ENCODE data around the gene SYNE1. TPM values are rescaled to one million over a fixed set of nuclear protein-coding genes. Genes with fewer than 3 reads are reported as not detected.

The SYNE1 gene
- total and polyA plus RNA-seq, 4 donors = 10.2 to 105 (median 24.5) TPM

GRCh38 chr6:152575161-152575560 lies 62.0 kb downstream of the SYNE1 start:
- peaks cover 0 to 6% (median 0%) of the 10 kb centered on the region in 4 donors for H3K4me1 ChIP-seq (ENCODE audit: control insufficient read depth in 4 of 4, insufficient read depth in 4 of 4, low read length in 3 of 4)
- no peaks in the 10 kb centered on the region for H3K27me3 ChIP-seq (ENCODE audit: control insufficient read depth in 4 of 4, insufficient read depth in 4 of 4, low read length in 3 of 4)
- H3K36me3 ChIP-seq (ENCODE audit: control insufficient read depth in 4 of 4, insufficient read depth in 3 of 4, low read depth in 1 of 4, low read length in 3 of 4) = no peaks in the 10 kb centered on the region
- no peak for TF ChIP-seq EGR1 (IDR thresholded peaks at IDR 0.05; ENCODE audit: low read depth in 2 of 2)
- no peak for TF ChIP-seq YY1 (IDR thresholded peaks at IDR 0.05)
- no peak for TF ChIP-seq TAF1 (conservative IDR thresholded peaks at IDR 0.05)
- no peak for TF ChIP-seq FOXA2 (IDR thresholded peaks at IDR 0.05)
- TF ChIP-seq FOXA1 (IDR thresholded peaks at IDR 0.05) = no peak
- TF ChIP-seq MAX (IDR thresholded peaks at IDR 0.05) = no peak
- TF ChIP-seq RAD21 (IDR thresholded peaks at IDR 0.05) = no peak
- H3K4me3 ChIP-seq (ENCODE audit: low read depth in 1 of 3, low read length in 3 of 3) = no peak overlapping the region
- no peak overlapping the region for H3K27ac ChIP-seq (ENCODE audit: low read depth in 1 of 2, low read length in 2 of 2)
- no peaks in the 10 kb centered on the region for H3K9me3 ChIP-seq (ENCODE audit: control insufficient read depth in 4 of 4, low read length in 3 of 4)
- H3K9ac ChIP-seq (ENCODE audit: low read depth in 1 of 2, low read length in 2 of 2) = no peak overlapping the region
- DNase-seq (ENCODE audit: low spot score) = no peak
- WGBS = 66% methylated on average over 2 of the region's 2 CpGs

- no peak for DNase-seq (ENCODE audit: low spot score)
- no peak overlapping the region for H3K9ac ChIP-seq (ENCODE audit: low read depth in 1 of 2, low read length in 2 of 2)
- no peaks in the 10 kb centered on the region for H3K27me3 ChIP-seq (ENCODE audit: control insufficient read depth in 4 of 4, insufficient read depth in 4 of 4, low read length in 3 of 4)
- TF ChIP-seq YY1 (IDR thresholded peaks at IDR 0.05) = no peak
- no peak for TF ChIP-seq ZBTB33 (IDR thresholded peaks at IDR 0.05)
- TF ChIP-seq FOXA1 (IDR thresholded peaks at IDR 0.05) = no peak
- TF ChIP-seq HNF4A (conservative IDR thresholded peaks at IDR 0.05) = no peak
- TF ChIP-seq RXRA (IDR thresholded peaks at IDR 0.05) = no peak
- no peak for TF ChIP-seq GABPA (IDR thresholded peaks at IDR 0.05 in 1 of 2, conservative IDR thresholded peaks at IDR 0.05 in 1 of 2)
- TF ChIP-seq RAD21 (IDR thresholded peaks at IDR 0.05) = no peak
- no peak for TF ChIP-seq MAX (IDR thresholded peaks at IDR 0.05)
- no peak for TF ChIP-seq REST (IDR thresholded peaks at IDR 0.05)
- no peak for TF ChIP-seq HNF4G (IDR thresholded peaks at IDR 0.05)
- H3K9me3 ChIP-seq (ENCODE audit: control insufficient read depth in 4 of 4, low read length in 3 of 4) = no peaks in the 10 kb centered on the region
- peaks cover 0 to 6% (median 0%) of the 10 kb centered on the region in 4 donors for H3K4me1 ChIP-seq (ENCODE audit: control insufficient read depth in 4 of 4, insufficient read depth in 4 of 4, low read length in 3 of 4)
- H3K36me3 ChIP-seq (ENCODE audit: control insufficient read depth in 4 of 4, insufficient read depth in 3 of 4, low read depth in 1 of 4, low read length in 3 of 4) = no peaks in the 10 kb centered on the region
- no peak overlapping the region for H3K27ac ChIP-seq (ENCODE audit: low read depth in 1 of 2, low read length in 2 of 2)
- H3K4me3 ChIP-seq (ENCODE audit: low read depth in 1 of 3, low read length in 3 of 3) = no peak overlapping the region
- WGBS = 84% methylated on average over 2 of the region's 2 CpGs
These were observed 63.4 kb downstream of the SYNE1 start for GRCh38 chr6:152573762-152574161.
